NCI-H1930 (cell line): Measurements from ENCODE around the gene HSD17B8.

Experiments used
- DNase-seq, 2 experiments: peaks; one replicate each; lab custom pipeline; 2025; lab: John Stamatoyannopoulos, UW

Gene HSD17B8

DNA sequence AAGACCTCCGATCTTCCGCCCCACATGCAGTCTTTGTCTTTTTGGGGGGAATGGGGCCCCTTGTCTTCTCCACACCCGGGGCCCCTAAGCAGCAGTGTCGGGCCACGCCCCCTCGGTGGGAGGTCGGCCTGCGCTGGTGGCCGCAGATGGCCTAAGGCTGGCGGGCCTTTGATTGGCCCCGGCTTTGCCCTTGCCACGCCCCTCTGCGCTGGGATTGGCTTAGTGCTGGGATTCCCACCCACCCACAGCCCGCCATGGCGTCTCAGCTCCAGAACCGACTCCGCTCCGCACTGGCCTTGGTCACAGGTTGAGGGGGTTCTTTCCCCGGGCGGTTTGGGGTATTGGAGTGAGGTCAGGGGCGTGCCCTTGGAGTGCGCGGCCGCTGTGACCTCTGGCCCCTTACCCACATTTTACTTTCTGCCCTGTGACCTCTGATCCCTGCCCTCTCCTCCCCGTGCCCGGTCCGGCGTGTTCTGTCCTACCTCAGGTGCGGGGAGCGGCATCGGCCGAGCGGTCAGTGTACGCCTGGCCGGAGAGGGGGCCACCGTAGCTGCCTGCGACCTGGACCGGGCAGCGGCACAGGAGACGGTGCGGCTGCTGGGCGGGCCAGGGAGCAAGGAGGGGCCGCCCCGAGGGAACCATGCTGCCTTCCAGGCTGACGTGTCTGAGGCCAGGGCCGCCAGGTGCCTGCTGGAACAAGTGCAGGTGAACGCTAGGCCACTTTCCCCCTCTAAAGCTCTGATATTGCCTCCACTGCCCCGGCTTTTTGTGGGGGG lies at the start of gene HSD17B8:
HSD17B8 (plus strand) TSS at position 241 of the 776 bp plus-strand sequence; CDS start at position 255, 14 bp downstream.
- DNase-seq: peak; percentile 62 to 85

DNA sequence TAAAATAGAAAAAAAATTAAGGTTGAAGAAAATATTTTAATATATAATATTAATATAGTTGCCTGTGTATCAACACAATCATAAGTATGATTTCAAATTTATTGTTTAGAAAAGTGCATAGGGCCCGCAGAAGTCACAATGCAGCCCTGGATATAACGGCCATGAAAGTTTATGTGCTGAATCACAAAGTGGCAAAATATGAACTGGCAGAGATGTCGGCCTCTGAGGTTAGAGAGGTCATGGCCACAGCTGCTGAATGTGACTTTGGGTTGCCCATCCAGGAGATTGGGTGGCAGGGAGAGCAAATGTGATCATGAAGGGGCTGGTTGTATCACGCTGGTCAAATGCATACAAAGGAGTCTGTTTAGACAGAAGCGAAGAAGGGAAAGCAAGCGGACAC lies 47.9 kb upstream of the HSD17B8 start:
- no peak for DNase-seq

DNA sequence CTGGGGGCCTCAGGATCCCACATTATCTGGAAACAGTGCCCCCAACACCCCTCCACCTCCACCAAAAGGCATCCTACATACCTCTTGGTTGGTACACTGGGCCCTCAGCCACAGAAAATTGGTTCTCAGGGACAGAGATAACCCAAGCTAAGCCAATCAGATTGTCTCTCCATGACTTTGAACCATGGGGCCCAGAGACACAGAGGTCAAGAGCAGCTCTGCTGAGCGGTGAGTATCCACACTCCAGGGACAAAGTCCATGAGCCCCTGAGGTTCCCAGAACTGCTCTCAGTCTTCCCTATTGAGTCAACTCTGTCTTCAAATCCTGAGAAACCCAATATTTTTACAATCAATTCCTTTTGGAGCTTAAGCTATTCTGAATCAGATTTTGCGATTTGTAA lies 47.5 kb upstream of the HSD17B8 start:
- no peak for DNase-seq

DNA sequence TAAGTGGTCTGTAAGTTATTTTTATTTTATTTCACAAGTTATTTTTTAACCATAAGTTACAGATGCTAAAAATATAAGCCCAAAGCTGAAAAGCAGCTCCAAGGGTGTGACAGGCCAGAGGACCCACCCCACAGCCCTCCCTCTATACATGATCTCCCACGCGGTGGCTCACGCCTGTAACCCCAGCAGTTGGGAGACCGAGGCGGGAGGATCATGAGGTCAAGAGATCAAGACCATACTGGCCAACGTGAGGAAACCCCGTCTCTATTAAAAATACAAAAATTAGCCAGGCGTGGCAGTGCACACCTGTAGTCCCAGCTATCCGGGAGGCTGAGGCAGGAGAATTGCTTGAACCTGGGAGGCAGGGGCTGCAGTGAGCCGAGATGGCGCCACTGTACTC lies 44.4 kb upstream of the HSD17B8 start:
- DNase-seq: no peak

DNA sequence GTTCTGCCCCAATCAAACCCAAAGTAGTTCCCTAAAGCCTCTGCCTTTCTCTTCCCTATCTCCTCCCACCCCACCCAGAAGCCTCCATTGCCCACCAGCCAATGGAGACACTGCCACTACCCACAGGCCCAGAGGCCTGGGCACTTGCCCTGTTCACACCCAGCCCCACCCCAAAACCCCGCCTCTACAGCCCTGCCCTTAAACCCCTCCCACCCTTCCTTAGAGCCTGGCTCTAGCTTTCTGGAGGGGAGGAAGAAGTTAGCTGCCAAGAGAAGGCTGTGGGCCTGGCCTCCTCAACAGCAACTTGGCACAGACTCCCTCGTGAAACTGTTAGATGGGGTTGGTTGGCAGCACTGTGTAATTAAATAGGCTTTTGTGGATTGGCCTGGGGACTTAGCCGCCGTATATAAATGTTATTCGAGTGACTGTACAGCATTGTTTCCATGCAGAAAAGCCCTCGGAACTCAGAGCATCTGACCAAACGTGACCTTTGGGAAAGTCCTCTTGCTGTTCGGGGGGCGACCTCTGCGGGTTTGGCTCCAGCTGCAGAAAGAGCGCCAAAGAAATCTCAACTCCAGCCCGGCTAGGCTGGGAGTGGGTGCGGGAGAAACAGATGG lies 43.6 kb upstream of the HSD17B8 start:
- DNase-seq: no peak

DNA sequence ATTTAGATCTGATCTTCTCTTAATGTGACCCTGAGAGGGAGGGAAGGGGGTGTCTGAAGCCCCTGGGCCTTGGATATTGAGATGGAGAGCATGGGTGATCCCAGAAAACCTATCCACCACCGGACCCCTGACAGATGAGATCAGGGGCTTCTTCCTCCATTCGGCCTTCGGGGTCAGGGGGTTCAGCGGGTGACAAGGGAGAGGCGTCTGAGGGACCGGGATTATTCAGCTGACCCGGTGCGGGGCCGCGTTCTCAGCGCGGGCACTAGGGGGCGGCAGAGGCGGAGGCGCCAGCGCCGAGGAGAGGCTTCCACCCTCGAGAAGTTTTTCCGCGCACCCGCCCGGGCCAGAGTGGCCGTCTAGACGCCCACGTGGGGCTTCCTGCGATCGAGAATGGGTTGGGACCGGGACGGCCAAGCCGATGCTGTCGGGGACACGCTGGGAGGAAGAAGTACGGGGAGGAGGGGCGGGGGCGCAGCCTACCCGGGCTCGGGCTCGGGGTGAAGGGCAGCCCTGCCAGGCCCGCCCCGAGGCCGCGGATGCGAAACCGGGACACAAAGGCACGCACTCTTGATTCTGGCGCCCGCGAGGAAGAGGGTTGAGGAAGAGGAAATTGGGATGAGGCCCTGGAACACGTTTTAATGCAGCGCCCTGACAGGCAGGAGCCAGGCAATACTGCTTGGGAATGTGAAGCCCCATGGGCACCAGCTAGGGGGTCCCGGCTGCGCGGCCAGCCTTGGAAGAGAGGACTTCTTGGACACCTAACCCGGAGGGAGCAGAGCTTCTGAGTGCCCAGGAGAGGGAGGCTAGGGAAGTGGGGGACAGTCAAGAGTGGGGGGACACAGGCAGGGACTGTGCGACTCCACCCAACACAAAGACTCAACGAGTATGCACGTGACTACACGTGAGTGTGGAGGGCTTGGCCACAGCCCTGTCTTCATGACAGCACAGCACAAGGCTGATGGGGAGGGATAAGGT lies 42.8 kb upstream of the HSD17B8 start:
- peak in 1 of 2 experiments; percentile 42 for DNase-seq

DNA sequence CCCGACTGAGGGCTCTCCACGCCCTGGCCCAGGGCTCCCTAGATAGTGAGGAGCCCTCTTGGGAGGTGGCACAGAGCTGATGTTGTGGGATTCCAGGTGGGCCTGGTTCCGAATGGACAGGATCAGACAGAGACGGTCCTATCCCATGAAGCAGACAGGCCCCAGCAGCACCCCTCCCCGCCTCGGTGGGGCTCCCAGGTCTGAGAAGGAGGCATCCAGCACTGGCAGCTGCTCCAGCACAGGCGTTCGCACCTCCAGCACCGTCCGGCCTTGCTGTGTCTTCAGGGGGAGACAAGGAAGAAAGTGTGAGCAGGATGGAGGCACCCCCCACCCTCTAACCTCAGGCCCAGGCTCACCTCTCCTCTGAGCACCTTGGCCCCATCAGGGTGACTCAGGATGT lies 40.9 kb upstream of the HSD17B8 start:
- no peak for DNase-seq

DNA sequence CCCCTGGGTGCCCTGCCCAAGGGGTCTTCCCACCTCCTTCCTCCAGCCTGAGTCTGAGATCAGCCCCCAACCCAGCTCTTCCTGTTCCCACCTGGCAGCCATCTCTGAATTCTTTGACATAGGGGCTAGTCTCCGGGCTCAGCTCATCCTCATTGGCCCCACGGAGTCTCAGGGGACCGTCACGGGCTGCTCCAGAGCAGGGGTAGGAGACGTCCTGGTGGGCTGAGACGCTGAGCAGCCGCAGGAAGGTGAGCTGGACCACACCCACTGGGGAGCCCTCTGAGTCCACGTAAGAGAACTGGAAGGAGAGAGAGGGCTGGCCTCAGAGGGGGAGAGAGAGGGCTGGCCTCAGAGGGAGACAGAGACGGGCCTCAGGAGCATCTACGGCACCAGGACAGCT lies 40.3 kb upstream of the HSD17B8 start:
- no peak for DNase-seq

DNA sequence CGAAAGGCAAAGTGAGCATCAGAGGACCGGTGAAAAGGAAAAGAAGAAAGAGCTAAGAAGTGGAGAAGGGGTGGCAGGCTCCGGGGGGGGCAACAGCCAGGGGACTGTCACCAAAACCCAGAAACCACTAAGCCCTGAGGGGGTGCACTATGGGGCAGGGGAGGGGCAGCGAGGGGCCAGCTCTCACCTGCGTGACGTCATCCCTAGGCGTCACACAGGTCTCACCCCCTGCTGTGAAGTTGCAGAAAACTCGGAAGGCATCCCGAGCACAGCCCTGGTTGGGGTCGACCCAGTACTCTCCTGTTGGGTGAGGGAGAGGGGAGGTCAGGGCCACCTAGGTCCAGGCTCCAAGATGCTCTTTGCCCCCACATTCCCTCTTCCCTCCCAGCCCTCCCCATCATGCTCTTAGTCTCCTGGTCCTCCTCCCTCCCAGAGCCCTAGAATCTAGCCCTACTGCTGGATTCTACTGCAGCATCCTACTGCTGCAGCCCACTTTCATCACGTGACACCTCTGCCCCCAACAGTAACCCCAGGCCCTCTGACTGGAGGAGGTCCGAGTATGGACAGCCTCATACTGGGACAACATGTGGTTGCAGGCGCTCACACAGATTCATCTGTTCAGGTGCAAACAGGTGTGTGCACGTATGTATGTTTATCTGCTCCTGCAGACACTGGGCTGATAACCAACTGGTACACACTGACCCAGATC lies 39.6 kb upstream of the HSD17B8 start:
- no peak for DNase-seq

DNA sequence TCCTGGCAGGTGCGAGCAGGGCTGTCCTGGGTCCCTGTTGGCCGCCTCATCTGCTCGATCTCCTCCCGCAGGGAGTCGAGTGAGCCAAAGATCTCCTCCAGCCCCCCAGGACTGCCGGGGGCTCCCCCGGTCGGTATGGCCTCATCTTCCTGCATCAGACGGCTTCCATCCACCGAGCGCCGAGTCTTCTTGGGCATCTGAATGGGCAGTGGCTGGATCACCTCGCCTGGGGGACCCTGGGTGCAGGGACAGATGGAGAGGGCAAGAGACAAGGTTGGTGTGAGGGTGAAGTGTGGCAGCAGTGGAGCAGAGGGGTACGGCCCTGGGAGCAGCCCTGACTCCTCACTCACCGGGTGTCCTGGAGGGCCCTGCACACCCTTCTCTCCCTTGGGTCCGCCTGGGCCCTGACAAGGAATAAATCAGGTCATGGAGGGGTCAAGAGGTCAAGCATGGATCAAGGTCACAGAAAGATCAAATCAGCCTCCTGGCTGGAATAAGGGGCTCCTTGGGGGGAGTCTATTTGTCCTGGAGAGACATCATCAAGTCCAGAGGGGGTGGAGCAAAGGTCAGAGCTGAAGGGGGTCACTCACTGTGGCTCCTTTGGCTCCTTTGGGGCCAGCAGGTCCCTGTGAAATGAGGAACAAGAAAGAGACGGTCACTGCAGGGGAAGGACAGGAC lies 38.7 kb upstream of the HSD17B8 start:
- no peak for DNase-seq

DNA sequence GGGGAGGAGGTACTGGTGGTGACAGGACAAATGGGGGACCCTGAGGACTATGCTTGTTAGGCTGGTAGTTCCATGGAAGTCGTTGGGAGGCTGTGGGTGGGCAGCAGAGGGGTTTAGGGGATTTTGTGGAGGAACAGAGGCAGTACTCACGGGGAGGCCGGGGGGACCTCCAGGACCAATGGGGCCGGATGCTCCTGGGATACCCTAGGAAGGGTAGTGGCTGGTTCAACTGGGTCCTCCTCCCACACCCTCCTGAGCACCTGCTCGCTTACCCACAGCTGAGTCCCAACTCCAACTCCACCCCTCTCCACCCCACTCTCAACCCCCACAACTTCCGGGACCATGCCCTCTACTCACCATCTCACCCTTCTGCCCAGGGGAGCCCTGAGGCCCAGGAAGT lies 38.1 kb upstream of the HSD17B8 start:
- no peak for DNase-seq

DNA sequence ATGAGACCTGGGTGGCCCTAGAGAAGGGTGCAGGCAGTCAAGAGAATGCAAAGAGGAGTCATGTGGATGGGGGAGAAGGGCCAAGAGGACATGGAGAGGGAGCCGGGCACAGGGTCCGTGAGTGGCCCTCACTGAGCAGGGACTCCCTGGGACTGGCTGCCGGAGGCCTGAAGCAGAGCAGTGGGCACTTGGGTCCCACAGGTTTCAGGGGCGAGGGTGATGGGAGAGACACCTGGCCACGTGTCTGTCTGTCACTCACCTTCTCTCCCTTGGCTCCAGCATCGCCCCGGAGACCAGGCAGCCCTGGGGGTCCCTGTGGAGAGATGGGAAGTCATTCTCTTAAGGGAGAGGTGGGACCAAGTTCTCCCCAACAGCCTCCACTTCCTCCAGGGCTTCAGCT lies 37.6 kb upstream of the HSD17B8 start:
- no peak for DNase-seq

DNA sequence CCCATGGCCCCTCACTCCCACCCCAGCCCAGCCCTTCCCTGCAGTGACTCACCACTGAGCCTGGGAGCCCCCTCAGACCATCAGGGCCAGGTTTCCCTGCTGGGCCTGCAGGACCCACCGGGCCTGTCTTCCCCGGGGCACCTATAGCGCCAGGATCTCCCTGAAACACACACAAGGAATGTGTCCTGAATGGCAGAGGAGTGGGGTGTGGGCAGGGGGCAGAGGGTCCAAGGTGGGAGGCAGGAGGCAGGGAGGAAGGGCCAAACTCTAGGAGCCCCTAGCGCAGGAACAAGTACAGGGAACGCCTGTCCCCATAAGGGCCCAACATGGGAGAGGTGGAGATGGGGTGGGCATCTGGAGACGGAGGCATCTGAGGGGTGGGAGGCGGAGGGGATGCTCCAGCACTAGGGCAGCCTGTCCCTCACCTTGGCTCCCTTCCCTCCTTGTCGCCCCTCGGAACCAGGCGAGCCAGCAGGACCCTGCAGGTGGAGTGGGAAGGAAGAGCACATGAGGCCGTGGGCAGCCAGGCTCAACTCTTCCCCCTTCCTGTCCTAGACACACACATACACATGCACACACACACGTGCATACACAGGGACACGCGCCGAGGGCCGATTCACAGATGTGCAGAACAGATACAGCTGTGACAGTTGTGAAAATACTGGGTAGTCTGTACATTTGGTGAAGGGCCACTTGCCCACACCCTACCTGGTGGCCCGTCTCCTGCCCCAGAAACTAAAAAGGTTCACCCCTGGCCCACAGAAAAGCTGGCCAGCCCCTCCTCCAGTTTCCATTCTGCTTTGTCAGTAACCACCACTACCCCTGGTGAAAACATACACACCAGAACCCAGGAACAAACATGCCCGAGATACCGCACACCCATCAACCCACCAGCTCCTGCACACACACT lies 36.8 kb upstream of the HSD17B8 start:
- no peak for DNase-seq

DNA sequence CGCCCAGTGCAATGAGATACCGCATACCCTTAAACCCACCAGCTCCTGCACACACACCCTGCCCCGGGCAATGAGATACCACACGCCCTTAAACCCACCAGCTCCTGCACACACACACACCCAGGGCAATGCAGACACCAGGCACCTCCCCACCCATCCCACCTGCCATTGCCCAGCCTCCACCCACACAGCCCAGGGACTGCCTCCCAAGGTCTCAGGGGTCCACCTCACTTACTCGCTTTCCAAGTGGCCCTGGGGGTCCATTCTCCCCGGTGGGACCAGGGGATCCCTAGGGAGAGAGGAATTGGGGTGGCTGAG lies 36.2 kb upstream of the HSD17B8 start:
- DNase-seq: no peak

DNA sequence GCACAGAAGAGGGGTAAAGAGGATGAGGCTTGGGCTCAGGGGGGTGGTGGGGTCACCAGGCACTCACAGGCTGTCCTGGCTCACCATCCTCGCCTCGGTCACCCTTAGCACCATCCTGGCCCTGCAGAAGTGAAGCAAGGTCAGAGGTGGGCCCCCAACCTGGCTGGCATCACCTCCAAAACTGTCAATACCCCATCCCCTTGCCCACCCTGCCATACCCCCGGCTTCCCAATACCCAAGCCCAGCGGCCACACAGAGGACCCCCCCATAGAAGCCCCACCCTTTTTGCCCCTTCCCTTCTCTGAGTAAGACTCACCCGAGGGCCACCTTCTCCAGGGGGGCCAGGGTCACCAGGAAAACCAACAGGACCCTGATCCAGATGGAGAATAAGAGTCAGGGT lies 35.8 kb upstream of the HSD17B8 start:
- DNase-seq: no peak

DNA sequence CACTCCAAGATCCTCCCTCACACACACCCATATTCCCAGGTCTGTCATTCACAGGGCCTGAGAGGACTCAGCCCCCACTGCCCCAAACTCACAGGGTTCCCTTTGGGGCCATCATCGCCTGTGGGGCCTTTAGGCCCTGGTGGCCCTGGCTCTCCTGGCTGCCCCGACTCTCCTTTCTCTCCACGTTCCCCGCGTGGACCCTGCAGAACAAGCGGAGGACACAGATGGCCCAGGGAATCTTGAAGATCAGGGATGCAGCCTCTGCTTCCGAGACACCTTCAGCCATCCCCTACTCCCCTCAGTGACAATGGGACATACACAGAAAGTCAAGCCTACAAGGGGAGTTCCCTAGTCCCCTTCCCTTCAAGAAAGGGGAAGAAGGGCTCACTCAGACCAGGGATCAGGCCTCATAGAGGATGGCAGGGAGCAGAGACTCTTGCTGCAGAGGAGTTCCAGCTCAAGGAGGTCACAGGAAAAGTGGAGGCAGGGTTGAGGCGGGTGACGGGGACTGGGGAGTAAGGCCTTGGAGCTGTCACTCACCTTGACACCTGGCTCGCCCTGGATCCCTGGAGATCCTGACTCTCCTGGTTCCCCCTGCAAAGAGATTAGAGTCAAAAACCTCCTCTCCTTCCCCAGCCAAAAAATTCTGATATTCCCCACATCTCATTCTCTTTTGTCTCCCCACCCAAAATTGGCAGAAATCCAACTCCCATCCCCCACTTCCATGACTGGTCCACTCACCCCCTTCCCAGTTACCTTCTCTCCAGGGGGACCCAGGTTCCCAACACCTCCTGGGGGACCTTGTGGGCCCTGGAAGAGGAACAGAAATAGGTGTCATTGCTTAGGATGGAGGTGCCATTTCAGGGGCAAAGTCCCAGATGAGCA lies 34.9 kb upstream of the HSD17B8 start:
- DNase-seq: no peak

DNA sequence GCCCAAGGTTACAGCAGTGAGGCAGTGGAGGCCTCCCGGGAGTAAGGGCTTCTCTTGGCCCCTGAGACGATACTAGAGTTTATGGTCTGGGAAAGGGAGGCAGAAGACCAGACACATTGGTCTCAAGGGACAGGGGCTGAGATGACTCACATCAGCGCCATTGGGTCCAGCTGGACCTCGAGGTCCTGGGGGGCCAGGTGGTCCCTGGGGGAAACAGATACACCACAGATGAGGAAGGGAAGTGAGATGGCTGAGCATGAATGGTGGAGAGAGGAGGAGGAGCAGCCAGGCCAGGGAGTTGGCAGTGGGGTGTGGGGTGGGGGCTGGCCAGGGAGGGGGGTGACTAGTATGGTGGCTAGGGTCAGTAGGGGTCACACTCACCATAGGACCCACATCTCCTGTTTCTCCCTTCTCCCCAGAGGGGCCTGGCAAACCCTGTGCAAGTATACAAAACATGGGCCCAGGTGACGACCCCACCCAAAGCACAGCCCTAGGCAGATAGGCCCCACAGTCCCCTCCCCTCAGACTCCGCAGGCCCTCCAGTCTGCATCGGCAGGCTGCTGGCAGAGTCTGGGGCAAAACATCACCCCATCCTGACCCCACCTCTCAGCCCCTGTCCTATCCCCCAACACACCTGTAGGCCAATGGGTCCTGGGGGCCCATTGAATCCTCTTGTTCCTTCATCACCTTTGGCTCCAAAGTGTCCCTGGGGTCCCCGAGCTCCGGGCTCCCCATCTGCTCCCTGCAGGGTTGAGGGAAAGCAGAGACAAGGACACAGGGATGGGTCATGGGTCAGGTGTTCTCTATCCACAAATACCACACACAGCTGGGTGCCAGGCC lies 34.1 kb upstream of the HSD17B8 start:
- DNase-seq: no peak
